IMR-90 (cell line): ENCODE results near the gene RADX. TPM values are rescaled to one million over a fixed set of nuclear protein-coding genes. Genes with fewer than 3 reads are reported as not detected.

Experiments used
- ATAC-seq: fragments of 200-7000 bp; cut with Tn5 transposase; 2 replicates; pipeline ENCODE4 v1.9.1; 2020; ENCODE audit warnings: low read depth, mild to moderate bottlenecking, moderate library complexity
- Bru-seq: library from RNA; stranded (reverse); fragments of 400-500 nt; gene quantifications from one replicate; lab custom pipeline; 2021; lab: Mats Ljungman, UMichigan
- BruChase-seq, 2 experiments: library from RNA; stranded (reverse); fragments of 400-500 nt; gene quantifications; one replicate each; lab custom pipeline; 2021; lab: Mats Ljungman, UMichigan
- BruUV-seq: library from RNA; stranded (reverse); fragments of 400-500 nt; replicated peaks from 2 replicates; lab custom pipeline; 2021; lab: Mats Ljungman, UMichigan
- CTCF ChIA-PET: fragments of 300-600 bp; formaldehyde crosslinking; extraction: SDS; loops from one replicate; lab custom pipeline; 2021; ENCODE audit warnings: antibody characterized with exemption; lab: Yijun Ruan, JAX
- POLR2A ChIA-PET: fragments of 300-600 bp; sonication (Branson Sonifier 250); formaldehyde crosslinking; loops from one replicate; lab custom pipeline; 2022; ENCODE audit warnings: antibody characterized with exemption; ENCODE audit not compliant: unreplicated experiment; lab: Charles Lee
- DNase-seq: peaks from one replicate; pipeline ENCODE4 v3.0.0; 2013
- H2AFZ ChIP-seq: replicated peaks from 2 replicates; pipeline ENCODE3; 2013; ENCODE audit warnings: low read length, mild to moderate bottlenecking; ENCODE audit not compliant: poor library complexity
- H2AK5ac ChIP-seq: 2 replicates; pipeline ENCODE4 v1.6.1; 2013; ENCODE audit warnings: low read depth, low read length, inconsistent platforms
- H2AK9ac ChIP-seq: replicated peaks from 2 replicates; pipeline ENCODE3; 2013; ENCODE audit warnings: mild to moderate bottlenecking, low read depth, low read length, moderate library complexity; ENCODE audit not compliant: poor library complexity
- H2BK120ac ChIP-seq: 2 replicates; pipeline ENCODE4 v1.6.1; 2013; ENCODE audit warnings: low read depth, low read length, inconsistent platforms
- H2BK15ac ChIP-seq: 3 replicates; pipeline ENCODE4 v1.6.1; 2013; ENCODE audit warnings: low read depth, low read length, inconsistent platforms
- H2BK20ac ChIP-seq: 2 replicates; pipeline ENCODE4 v1.6.1; 2013; ENCODE audit warnings: low read depth, mild to moderate bottlenecking, inconsistent platforms, low read length, moderate library complexity
- H2BK5ac ChIP-seq: 2 replicates; pipeline ENCODE4 v1.6.1; 2013; ENCODE audit warnings: mild to moderate bottlenecking, low read depth, low read length, inconsistent platforms; ENCODE audit not compliant: poor library complexity, severe bottlenecking
- H3K14ac ChIP-seq: replicated peaks from 2 replicates; pipeline ENCODE4 v1.6.1; 2013; ENCODE audit warnings: low read depth, low read length, inconsistent platforms
- H3K18ac ChIP-seq: 2 replicates; pipeline ENCODE4 v1.6.1; 2013; ENCODE audit warnings: low read depth, low read length, control low read depth
- H3K23ac ChIP-seq: 2 replicates; pipeline ENCODE4 v1.6.1; 2013; ENCODE audit warnings: low read depth, low read length, inconsistent platforms
- H3K27ac ChIP-seq: 2 replicates; pipeline ENCODE4 v1.5.1; 2013; ENCODE audit warnings: mild to moderate bottlenecking, control low read depth, low read length; ENCODE audit not compliant: insufficient read depth
- H3K27me3 ChIP-seq: 2 replicates; pipeline ENCODE4 v1.6.1; 2013; ENCODE audit warnings: low read length; ENCODE audit not compliant: control insufficient read depth, insufficient read depth
- H3K36me3 ChIP-seq: 2 replicates; pipeline ENCODE4 v1.6.1; 2013; ENCODE audit warnings: low read length, mixed read lengths; ENCODE audit not compliant: control insufficient read depth, insufficient read depth
- H3K4ac ChIP-seq: 2 replicates; pipeline ENCODE4 v1.6.1; 2013; ENCODE audit warnings: low read depth, low read length, inconsistent platforms
- H3K4me1 ChIP-seq: 2 replicates; pipeline ENCODE4 v1.6.1; 2013; ENCODE audit warnings: low read length, mixed read lengths; ENCODE audit not compliant: control insufficient read depth, insufficient read depth
- H3K4me2 ChIP-seq: 2 replicates; pipeline ENCODE4 v1.6.1; 2013; ENCODE audit warnings: low read depth, mild to moderate bottlenecking, control low read depth, low read length, moderate library complexity
- H3K4me3 ChIP-seq: 2 replicates; pipeline ENCODE4 v1.5.1; 2013; ENCODE audit warnings: low read depth, mild to moderate bottlenecking, control low read depth, low read length, moderate library complexity; ENCODE audit not compliant: insufficient read depth
- H3K56ac ChIP-seq: 2 replicates; pipeline ENCODE4 v1.6.1; 2013; ENCODE audit warnings: low read length, inconsistent platforms; ENCODE audit not compliant: insufficient read depth; ENCODE audit errors: extremely low read depth
- H3K79me1 ChIP-seq, 2 experiments: 2 replicates each; pipeline ENCODE4 v1.6.1; 2013; ENCODE audit warnings: low read length in 2 of 2, inconsistent platforms in 1 of 2, low read depth in 1 of 2
- H3K9ac ChIP-seq: 2 replicates; pipeline ENCODE4 v1.6.1; 2013; ENCODE audit warnings: low read depth, low read length, control low read depth
- H3K9me1 ChIP-seq: 2 replicates; pipeline ENCODE4 v1.6.1; 2013; ENCODE audit warnings: low read length, inconsistent platforms; ENCODE audit not compliant: insufficient read depth
- H3K9me3 ChIP-seq: 2 replicates; pipeline ENCODE4 v1.6.1; 2013; ENCODE audit warnings: low read length; ENCODE audit not compliant: control insufficient read depth, insufficient read depth
- H4K20me1 ChIP-seq: 2 replicates; pipeline ENCODE4 v1.6.1; 2013; ENCODE audit warnings: low read length, inconsistent platforms; ENCODE audit not compliant: insufficient read depth
- H4K5ac ChIP-seq: 2 replicates; pipeline ENCODE4 v1.6.1; 2013; ENCODE audit warnings: mild to moderate bottlenecking, low read depth, low read length, control low read depth
- H4K8ac ChIP-seq, 2 experiments: 2 replicates each; pipeline ENCODE4 v1.6.1; 2013; ENCODE audit warnings: low read depth in 2 of 2, low read length in 2 of 2, control low read depth in 1 of 2, inconsistent platforms in 1 of 2
- H4K91ac ChIP-seq: 2 replicates; pipeline ENCODE4 v1.6.1; 2013; ENCODE audit warnings: low read depth, low read length, inconsistent platforms; ENCODE audit not compliant: insufficient read depth
- BHLHE40 ChIP-seq: fragments of 150-350 bp; IDR thresholded peaks from 2 replicates; pipeline ENCODE4 v1.6.1; 2016; ENCODE audit warnings: mild to moderate bottlenecking, low read depth, low read length
- CEBPB ChIP-seq: IDR thresholded peaks from 2 replicates; pipeline ENCODE4 v1.6.1; 2012; ENCODE audit warnings: low read depth, low read length, improper control_type of control experiment
- CHD1 ChIP-seq: IDR thresholded peaks from 2 replicates; pipeline ENCODE4 v1.6.1; 2012; ENCODE audit warnings: low read depth, low read length, improper control_type of control experiment
- CTCF ChIP-seq: conservative IDR thresholded peaks from 2 replicates; pipeline ENCODE4 v1.5.1; 2012; ENCODE audit warnings: mild to moderate bottlenecking, low read depth, low read length, improper control_type of control experiment
- FOS ChIP-seq: fragments of 150-350 bp; IDR thresholded peaks from 2 replicates; pipeline ENCODE4 v1.6.1; 2016; ENCODE audit warnings: low read depth, low read length
- MAFK ChIP-seq: IDR thresholded peaks from 2 replicates; pipeline ENCODE4 v1.6.1; 2012; ENCODE audit warnings: low read depth, low read length, improper control_type of control experiment
- MAZ ChIP-seq: IDR thresholded peaks from 2 replicates; pipeline ENCODE4 v1.6.1; 2012; ENCODE audit warnings: low read depth, mild to moderate bottlenecking, low read length, improper control_type of control experiment, moderate library complexity, borderline replicate concordance
- MXI1 ChIP-seq: IDR thresholded peaks from 2 replicates; pipeline ENCODE4 v1.6.1; 2012; ENCODE audit warnings: low read depth, mild to moderate bottlenecking, low read length, moderate library complexity, borderline replicate concordance
- NFE2L2 ChIP-seq: fragments of 150-350 bp; IDR thresholded peaks from 2 replicates; pipeline ENCODE4 v1.6.1; 2016; ENCODE audit warnings: low read depth, mild to moderate bottlenecking, low read length
- POLR2A ChIP-seq: IDR thresholded peaks from 2 replicates; pipeline ENCODE4 v1.6.1; 2012; ENCODE audit warnings: mild to moderate bottlenecking, low read depth, low read length
- RAD21 ChIP-seq: IDR thresholded peaks from 2 replicates; pipeline ENCODE4 v1.6.1; 2012; ENCODE audit warnings: low read length, improper control_type of control experiment
- RCOR1 ChIP-seq: IDR thresholded peaks from 2 replicates; pipeline ENCODE4 v1.6.1; 2012; ENCODE audit warnings: mild to moderate bottlenecking, low read length, improper control_type of control experiment; ENCODE audit not compliant: insufficient replicate concordance
- RFX5 ChIP-seq: IDR thresholded peaks from 2 replicates; pipeline ENCODE4 v1.8.0; 2012; ENCODE audit warnings: low read depth, mild to moderate bottlenecking, low read length, moderate library complexity
- SMC3 ChIP-seq: fragments of 150-350 bp; IDR thresholded peaks from 2 replicates; pipeline ENCODE4 v1.6.1; 2016; ENCODE audit warnings: low read depth, mild to moderate bottlenecking, antibody characterized with exemption, low read length, moderate library complexity
- USF2 ChIP-seq: fragments of 150-350 bp; IDR thresholded peaks from 2 replicates; pipeline ENCODE4 v1.6.1; 2017; ENCODE audit warnings: mild to moderate bottlenecking, antibody characterized with exemption, low read length, low read depth
- WGBS, 2 experiments: methylation state at CpG; one replicate each; pipeline versions ENCODE4 v1.1.5 to v1.1.7; 2013; ENCODE audit warnings: missing lambda C conversion rate in 2 of 2; ENCODE audit not compliant: insufficient read length in 1 of 2; ENCODE audit errors: extremely low coverage in 2 of 2; 5-methylcytosine and 5-hydroxymethylcytosine counted together
- dilution Hi-C: fragments of 300-500 bp; cut with HindIII; formaldehyde crosslinking; loops from one replicate; pipeline ENCODE4 v1.14.3; 2018; ENCODE audit warnings: low sequenced_read_pairs; ENCODE audit not compliant: unreplicated experiment
- in situ Hi-C: fragments of 300-500 bp; cut with MboI; formaldehyde crosslinking; loops from 3 replicates; pipeline ENCODE4 v1.14.3; 2019; ENCODE audit warnings: low sequenced_read_pairs, inconsistent platforms, mixed read lengths
- intact Hi-C: fragments of 100-400 bp; cut with micrococcal nuclease; formaldehyde crosslinking; loops from 2 replicates; pipeline ENCODE4 v1.10.0; 2022
- long read RNA-seq: library from polyadenylated mRNA; unstranded; transcript quantifications from one replicate; pipeline ENCODE4 v2.0.0, GENCODE V29; 2021; ENCODE audit not compliant: unreplicated experiment
- polyA plus RNA-seq, 3 experiments: library from polyadenylated mRNA; depleted of rRNA; stranded (reverse); fragments of >200 nt; gene quantifications; 2 replicates each; pipeline ENCODE4 v1.2.3, GENCODE V29; 2012; ENCODE audit warnings: low replicate concordance in 1 of 3
- total RNA-seq: library from RNA; depleted of rRNA; stranded (reverse); fragments of >200 nt; gene quantifications from 2 replicates; pipeline ENCODE4 v1.2.3, GENCODE V29; 2012; rRNA removed

RADX gene
- total RNA-seq, result 1.6 and 2.2 TPM in 2 replicates
- polyA plus RNA-seq (2012; rRNA removed), result 0.86 and 1.8 TPM in 2 replicates
- 0.23 TPM in 2 replicates for polyA plus RNA-seq (2012; cell fraction: cytosol; rRNA removed)
- 0.40 and 2.2 TPM in 2 replicates for polyA plus RNA-seq (2012; cell fraction: nucleus; rRNA removed; ENCODE audit: low replicate concordance)
- Bru-seq, nascent RNA, result percentile 7 among the genes with signal in this experiment
- BruChase-seq, experiment 1, labeled RNA remaining after a 6-hour chase, result percentile 7 among the genes with signal in this experiment
- percentile 5 among the genes with signal in this experiment for BruChase-seq, experiment 2, labeled RNA remaining after a 2-hour chase
- long read RNA-seq, result 0 reads

- BruUV-seq, result no TSS peak
- 0 out of 2 replicates have a peak within 1 kb of the TSS, but pooled peaks have one; percentile 35 for H3K9ac ChIP-seq
- no peak for TF ChIP-seq MAZ
- no peak for TF ChIP-seq USF2
- no peak for TF ChIP-seq NFE2L2
- no peak for TF ChIP-seq POLR2A
- no peak for TF ChIP-seq CEBPB
- TF ChIP-seq FOS, result no peak
- no peak for TF ChIP-seq RCOR1
- TF ChIP-seq RAD21, result no peak
- no peak for TF ChIP-seq CHD1
- TF ChIP-seq CTCF, result no peak
- no peak for TF ChIP-seq SMC3
- TF ChIP-seq MAFK, result no peak
- TF ChIP-seq RFX5, result no peak
- no peak for TF ChIP-seq MXI1
- no peak for TF ChIP-seq BHLHE40
Measured at GRCh38 chrX:106611679-106612392, at the start of gene RADX. TSS of gene RADX (plus strand) at chrX:106611978. CDS start at chrX:106612081, 103 bp downstream.

More at GRCh38 chrX:106611679-106612392, at the start of gene RADX:
- no peak within 1 kb of the TSS for H3K18ac ChIP-seq
- no peaks in the 10 kb centered on the region for H3K4me1 ChIP-seq
- no peak within 1 kb of the TSS for H3K4ac ChIP-seq
- H2BK20ac ChIP-seq, result no peak within 1 kb of the TSS
- no peak within 1 kb of the TSS for H2BK120ac ChIP-seq
- ATAC-seq (peak; percentile 99), DNase-seq (peak; percentile 45)
- no peaks in the 10 kb centered on the region for H3K9me1 ChIP-seq
- POLR2A ChIA-PET, result no interaction called here
- dilution Hi-C loops, result no loop called here
- H4K91ac ChIP-seq, result no peak within 1 kb of the TSS
- peak within 1 kb of the TSS; percentile 52 for H3K4me3 ChIP-seq
- 24% methylated on average over 18 of the region's 46 CpGs; no CpG with 5 or more reads in 1 of the 2 experiments for WGBS, 2 experiments
- no peak within 1 kb of the TSS for H4K5ac ChIP-seq
- H3K27me3 ChIP-seq, result peaks cover 6% of the 10 kb centered on the region
- no peaks in the 10 kb centered on the region for H3K79me1 ChIP-seq
- no peak within 1 kb of the TSS for H2BK5ac ChIP-seq
- H2BK15ac ChIP-seq, result no peak within 1 kb of the TSS
- H4K20me1 ChIP-seq, result no peaks in the 10 kb centered on the region
- no peak within 1 kb of the TSS for H3K14ac ChIP-seq
- no peak within 1 kb of the TSS; a peak in 1 of 4 replicates for H4K8ac ChIP-seq
- in situ Hi-C loops, result no loop called here
- H2AFZ ChIP-seq, result peak within 1 kb of the TSS; percentile 88
- H2AK5ac ChIP-seq, result no peak within 1 kb of the TSS
- no peak within 1 kb of the TSS for H3K23ac ChIP-seq
- no peak within 1 kb of the TSS for H2AK9ac ChIP-seq
- H3K4me2 ChIP-seq, result peak within 1 kb of the TSS; percentile 73
- intact Hi-C loops, result no loop called here
- no peaks in the 10 kb centered on the region for H3K36me3 ChIP-seq
- H3K9me3 ChIP-seq, result no peaks in the 10 kb centered on the region
- CTCF ChIA-PET, result interaction anchor here (1.4 kb wide), 1 partner anchor 8 kb away, joined by 6 read pairs; no protein-coding TSS in a partner anchor
- no peak within 1 kb of the TSS for H3K27ac ChIP-seq
- no peak within 1 kb of the TSS for H3K56ac ChIP-seq
